HG02610 (cell line): ENCODE measurements around the gene CCNY.

ENCODE experiments used
- ATAC-seq: cut with Tn5 transposase; IDR thresholded peaks from one replicate; pipeline ENCODE4 v1.9.1; 2021; ENCODE audit warnings: mild to moderate bottlenecking, moderate library complexity; ENCODE audit not compliant: unreplicated experiment

Gene CCNY

GRCh38 chr10:35448687-35449662 is 112.7 kb downstream of the CCNY start:
- ATAC-seq = no peak

- ATAC-seq = no peak
Measured at GRCh38 chr10:35449944-35450343, 113.6 kb downstream of the CCNY start.

GRCh38 chr10:35451151-35452016 is 115.1 kb downstream of the CCNY start:
- ATAC-seq = peak; percentile 93

- ATAC-seq = no peak
Measured at GRCh38 chr10:35452171-35452570, 115.9 kb downstream of the CCNY start.

GRCh38 chr10:35452847-35453246 is 116.5 kb downstream of the CCNY start:
- ATAC-seq = no peak

- ATAC-seq = no peak
Measured at GRCh38 chr10:35453855-35454532, 117.7 kb downstream of the CCNY start.

- ATAC-seq = no peak
Measured at GRCh38 chr10:35456153-35456720, 119.9 kb downstream of the CCNY start.

GRCh38 chr10:35456784-35457183 is 120.5 kb downstream of the CCNY start:
- ATAC-seq = no peak

GRCh38 chr10:35458500-35459448 is 122.5 kb downstream of the CCNY start:
- ATAC-seq = no peak

- no peak for ATAC-seq
Measured at GRCh38 chr10:35459449-35459847, 123.1 kb downstream of the CCNY start.

GRCh38 chr10:35460852-35461460 is 124.6 kb downstream of the CCNY start:
- ATAC-seq = no peak

GRCh38 chr10:35462491-35462934 is 126.2 kb downstream of the CCNY start:
- peak; percentile 68 for ATAC-seq

- no peak for ATAC-seq
Measured at GRCh38 chr10:35463105-35463867, 127.0 kb downstream of the CCNY start.

- no peak for ATAC-seq
Measured at GRCh38 chr10:35463878-35464277, 127.6 kb downstream of the CCNY start.

- ATAC-seq = no peak
Measured at GRCh38 chr10:35464825-35465456, 128.6 kb downstream of the CCNY start.

GRCh38 chr10:35465673-35466072 is 129.4 kb downstream of the CCNY start:
- no peak for ATAC-seq

- no peak for ATAC-seq
Measured at GRCh38 chr10:35466170-35466569, 129.9 kb downstream of the CCNY start.

- ATAC-seq = no peak
Measured at GRCh38 chr10:35466661-35467060, 130.4 kb downstream of the CCNY start.
